DMS 273 treated with DMSO at 0.1 percent for 48 hours (cell line): ENCODE measurements around the gene TTLL10.
A peak's percentile ranks its signal among the peaks of the same experiment; 100 is the strongest.

Experiments used
- DNase-seq: peaks from one replicate; lab custom pipeline; 2025; lab: John Stamatoyannopoulos, UW

TTLL10 gene

DNA sequence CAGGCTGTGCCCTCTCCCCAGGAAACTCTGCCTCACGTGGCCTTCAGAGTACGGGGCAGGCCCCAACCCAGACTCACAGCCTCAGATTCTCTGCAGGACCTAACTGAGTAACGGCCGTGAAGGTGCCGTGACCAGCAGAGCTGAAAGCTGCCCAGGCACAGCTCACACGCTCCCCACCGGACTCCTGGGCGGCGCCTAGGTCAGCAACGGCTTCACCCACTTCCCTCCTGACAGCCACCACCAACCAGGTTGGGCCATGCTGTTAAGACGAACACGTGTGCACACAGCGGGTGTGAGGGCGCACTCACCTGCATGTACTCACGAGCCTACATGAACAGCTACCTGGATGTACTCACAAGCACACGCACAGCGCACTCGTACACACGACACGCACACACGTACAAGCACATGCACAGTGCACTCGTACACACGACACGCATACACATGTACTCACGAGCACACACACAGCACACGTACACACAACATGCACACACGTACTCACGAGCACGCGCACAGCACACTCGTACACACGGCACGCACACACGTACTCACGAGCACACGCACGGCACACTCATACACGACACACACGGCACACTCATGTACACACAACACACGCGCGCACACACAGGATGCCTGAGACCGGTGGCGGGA lies 49.0 kb downstream of the TTLL10 start:
- DNase-seq, result no peak

DNA sequence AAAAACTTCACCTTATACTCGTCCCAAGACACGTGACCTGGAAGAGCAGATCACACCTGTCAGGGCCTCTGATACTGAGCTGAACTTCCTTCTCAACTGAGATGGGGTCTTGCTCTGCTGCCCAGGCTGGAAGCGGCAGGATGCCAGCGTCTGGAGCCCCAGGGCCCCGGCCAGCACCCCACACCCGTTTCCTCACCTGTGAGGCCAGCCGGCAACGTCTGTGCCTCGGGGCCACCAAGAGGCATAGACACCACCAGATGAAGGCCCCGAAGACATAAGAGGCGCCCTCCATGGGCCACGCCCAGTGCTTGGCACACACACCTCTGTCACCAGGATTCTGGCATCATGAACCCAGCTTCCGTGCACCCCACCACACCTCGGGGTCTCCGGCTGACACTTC lies 49.6 kb downstream of the TTLL10 start:
- DNase-seq, result no peak

DNA sequence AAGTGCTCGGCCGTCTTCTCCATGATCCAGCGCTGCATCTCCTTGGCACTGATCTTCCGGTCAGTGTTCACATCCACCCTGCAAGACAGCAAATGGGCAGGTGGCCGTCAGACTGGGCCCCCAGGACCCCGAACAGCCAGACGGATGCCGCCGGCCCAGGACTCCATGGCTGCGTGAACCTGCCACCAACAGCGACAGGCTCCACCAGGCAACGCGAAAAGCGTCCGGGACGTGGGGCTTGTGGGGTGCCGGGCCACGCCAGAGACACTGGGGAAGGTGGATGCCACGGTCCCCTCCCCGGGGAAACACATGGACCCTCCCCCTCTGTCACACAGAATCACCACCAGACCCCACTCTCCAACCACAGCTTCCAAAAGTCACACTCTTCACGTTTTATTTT lies 50.2 kb downstream of the TTLL10 start:
- DNase-seq, result no peak

DNA sequence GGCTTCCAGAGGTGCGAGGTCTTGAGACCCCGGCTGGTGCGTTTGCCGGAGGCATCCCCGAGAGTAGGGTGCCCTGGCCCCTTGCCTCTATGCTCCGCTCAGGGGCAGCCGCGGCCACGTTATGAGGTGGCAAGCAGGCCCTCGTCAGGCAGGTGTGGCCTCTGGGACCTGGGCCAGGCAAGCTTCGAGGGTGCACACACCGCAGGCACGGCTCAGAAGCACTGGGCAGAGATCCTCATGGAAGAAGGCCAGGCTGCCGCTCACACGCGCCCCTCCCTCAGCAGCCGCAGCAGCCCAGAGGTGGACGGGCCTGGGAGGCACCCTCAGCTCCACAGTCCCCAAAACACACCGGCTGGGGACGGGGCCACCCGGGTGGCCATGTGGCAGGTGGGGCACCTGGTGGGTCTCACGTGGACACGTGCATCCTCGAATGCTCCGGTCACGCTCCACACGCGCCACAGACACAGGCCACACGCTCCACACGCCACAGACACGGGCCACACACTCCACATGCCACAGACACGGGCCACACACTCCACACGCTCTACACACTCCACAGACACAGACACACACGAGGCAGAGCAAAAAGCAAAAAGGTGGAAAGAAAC lies 51.7 kb downstream of the TTLL10 start:
- DNase-seq, result no peak

DNA sequence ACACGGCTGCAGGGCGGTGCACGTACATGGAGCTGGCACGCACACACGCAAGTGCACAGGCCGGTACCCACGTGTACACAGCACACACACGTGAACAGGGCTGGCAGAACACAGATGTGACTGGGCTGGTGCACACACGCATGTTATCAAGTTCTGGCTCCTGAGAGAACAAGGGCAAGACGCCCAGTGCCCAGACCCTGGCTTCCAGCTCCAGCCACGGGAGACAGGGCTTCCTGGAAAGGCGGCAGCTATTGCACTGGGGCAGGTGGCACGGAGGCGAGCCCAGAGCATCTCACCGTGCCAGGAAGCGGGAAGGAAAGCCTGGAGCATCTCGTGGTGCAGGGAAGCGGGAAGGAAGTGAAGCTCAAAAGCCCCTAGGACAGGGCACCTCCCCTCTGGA lies 52.2 kb downstream of the TTLL10 start:
- DNase-seq, result no peak

DNA sequence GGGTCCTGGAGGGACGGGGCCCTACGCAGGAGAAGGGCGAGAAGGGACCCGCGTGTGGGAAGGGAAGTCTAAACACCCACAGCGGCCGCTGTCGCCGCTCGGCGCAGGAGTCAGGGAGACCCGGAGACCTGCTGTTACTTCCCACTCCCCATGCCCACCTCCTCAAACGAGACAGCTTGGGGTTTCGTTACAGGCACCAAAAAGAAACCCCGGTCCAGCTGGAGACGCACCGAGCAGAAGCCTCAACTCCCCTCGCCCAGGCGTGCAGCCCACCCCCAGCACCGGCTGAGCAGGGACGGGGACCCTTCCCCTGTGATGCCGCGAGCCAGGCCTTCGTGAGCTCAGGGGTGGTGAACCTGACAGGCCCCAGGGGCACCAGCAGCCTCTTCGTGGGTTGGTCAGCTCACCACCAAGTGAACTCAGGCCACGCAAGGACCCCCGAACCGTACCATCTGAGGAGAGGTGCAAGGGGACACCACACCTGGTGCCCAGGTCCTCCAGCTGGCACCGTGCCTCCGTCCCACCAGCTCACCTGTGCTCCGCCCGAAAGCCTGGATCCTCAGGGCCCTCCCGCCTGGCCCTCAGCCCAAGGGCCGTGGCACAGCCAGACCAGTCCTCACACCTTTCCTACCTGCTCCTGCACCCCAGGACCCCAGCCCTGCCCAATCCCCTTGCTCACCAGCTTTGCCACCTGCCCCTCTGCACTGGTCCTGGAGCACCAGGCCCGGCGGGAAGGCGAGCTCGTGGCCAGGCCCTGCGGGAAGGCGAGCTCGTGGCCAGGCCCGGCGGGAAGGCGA lies 53.1 kb downstream of the TTLL10 start:
- DNase-seq, result no peak

DNA sequence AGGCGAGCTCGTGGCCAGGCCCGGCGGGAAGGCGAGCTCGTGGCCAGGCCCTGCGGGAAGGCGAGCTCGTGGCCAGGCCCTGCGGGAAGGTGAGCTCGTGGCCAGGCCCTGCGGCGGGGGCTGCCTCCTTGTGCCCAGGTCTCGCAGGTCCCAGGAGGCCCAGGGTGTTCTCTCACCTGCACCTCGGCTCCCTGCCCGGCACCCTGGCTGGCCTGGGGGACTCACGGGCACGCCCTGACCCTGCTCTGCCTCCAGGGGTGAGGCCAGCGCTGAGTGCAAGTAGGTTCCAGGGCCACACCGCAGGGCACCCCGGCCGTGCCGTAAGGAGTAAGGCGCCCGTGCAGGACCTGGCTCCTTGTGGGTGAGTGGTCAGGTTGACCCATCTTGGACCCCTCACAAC lies 53.7 kb downstream of the TTLL10 start:
- DNase-seq, result no peak

DNA sequence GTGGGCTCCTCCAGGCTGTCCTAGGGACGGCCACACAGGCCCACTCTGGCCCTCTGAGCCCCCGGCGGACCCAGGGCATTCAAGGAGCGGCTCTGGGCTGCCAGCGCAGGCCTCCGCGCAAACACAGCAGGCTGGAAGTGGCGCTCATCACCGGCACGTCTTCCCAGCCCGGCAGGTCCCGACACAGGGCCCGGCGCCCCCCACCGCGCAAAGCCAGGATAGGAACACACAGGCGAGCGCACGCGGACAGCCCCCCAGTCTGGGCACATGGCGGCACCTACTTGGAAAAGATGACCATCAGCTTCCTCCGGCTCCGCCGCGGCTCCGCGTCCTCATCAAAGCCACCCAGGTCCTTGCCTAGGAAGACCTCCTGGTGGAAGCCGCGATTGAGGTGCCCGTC lies 54.5 kb downstream of the TTLL10 start:
- no peak for DNase-seq

DNA sequence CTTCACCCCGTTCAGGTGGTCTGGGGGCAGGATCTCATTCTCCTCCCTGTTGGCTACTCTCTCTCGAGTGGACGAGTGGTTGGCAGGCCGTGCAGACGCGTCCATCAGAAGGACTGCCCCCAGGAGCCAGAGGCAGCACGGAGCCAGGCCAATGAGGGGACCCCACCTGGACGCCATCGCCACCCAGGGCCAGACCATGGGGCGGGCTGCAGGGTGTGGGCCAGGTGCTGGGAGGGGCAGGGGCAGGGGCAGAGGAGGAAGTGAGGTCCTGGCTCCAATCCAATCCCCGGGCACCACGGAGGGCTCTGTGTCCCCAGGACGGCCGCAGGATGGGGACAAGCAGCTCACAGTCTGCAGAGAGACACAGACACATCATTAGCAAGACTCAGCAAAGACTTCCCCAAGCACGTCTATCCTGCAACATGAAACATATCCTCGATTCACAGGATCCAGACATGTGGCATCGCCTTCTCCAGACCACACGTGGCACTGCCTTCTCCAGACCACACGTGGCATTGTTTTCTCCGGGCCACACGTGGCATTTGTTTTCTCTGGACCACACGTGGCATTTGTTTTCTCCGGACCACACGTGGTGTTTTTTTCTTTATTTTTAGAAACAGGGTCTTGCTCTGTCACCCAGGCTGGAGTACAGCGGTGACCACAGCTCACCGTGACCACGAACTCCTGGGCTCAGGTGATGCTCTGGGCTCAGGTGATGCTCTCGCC lies 55.1 kb downstream of the TTLL10 start:
- no peak for DNase-seq

DNA sequence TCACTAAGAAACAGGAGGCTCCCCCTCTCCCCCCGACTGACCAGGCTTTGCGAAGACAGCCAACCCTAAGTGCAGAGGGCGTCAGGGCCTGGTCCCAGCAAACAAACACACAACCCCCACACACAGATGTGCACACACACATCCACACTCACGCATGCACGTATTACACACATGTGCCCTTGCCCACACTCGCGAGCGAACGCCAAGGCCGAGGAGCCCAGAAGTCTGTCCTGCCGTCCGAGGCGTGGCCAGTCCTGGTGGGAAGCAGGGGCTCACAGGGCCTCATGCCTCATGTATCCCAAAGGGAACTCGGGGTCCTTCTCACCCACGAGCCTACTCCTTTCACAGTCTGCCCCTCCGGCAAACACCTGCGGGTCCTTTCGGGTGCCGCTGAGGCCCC lies 56.1 kb downstream of the TTLL10 start:
- no peak for DNase-seq

DNA sequence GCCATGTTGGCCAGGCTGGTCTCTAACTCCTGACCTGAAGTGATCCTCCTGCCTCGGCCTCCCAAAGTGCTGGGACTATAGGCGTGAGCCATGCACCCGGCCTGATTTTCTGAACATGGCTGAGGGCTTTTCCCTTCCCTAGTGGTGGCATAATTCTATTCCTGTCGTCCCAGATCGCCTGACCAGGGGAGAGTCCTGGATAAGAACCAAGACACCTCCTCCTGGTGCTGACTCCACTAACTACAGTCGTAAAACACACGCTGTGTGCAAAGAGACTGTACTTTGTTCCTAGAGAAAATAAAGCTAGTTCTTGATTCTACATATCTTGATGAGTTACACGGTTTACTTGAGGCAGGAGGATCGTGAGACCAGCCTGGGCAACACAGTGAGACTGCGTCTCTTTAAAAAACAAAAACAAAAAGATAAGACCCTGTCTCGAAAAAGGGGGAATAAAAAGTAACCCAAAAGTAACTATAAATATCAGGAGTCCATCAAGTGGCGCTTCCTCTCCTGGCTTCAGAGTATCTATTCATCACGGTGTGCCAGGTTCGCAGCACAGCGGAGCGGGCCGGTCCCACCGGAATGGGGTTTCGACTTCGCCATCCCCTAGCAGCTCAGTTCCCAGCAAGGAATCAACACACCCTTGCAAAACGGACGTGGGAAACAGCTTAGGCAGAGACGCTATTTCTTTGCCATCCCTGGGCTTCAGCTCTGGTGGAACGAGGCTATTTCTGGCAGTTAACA lies 57.1 kb downstream of the TTLL10 start:
- no peak for DNase-seq

DNA sequence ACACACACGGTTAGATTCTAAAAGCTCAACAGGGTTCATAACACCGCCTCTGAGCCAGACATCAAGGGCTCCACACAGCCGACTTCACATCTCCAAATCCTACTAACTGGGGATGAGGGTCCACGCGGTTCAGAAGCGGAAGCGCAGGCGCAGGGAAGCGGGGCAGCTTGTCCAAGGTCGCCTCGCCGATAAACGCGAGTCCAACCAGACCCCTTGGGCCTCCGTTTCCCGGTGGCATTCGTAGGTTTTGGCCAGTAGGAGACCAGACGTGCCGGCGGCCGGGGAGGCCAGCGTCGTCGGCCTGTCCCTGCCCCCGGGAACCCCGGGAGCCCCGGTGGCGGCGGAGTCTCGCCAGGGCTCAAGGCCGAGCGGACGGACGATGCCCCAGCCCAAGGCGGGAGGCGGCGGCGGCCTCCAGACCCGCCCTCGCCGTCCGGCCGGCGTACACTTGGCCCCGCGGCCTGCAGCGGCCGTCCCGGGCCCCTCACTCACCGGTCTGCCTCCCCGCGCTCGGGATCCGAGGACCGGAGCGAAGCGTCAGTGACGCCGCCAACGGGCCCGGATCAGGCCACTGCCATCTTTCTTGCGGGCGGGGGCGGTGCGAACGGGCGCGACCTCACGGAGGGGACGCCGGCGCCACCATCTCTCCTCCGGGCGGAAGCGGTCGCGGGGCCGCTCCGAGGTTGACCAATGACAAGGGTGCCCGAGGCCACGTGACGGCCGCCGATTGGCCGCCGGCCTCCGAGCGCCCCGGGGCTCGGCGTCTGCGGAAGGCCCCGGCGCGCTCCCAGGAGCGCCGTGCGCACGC lies 57.9 kb downstream of the TTLL10 start, which contains the start of gene SDF4:
TSS of gene SDF4 (minus strand) at position 602 of the 808 bp plus-strand sequence. CDS start 3,229 bp downstream, outside the sequence.
- peak; percentile 87 for DNase-seq

DNA sequence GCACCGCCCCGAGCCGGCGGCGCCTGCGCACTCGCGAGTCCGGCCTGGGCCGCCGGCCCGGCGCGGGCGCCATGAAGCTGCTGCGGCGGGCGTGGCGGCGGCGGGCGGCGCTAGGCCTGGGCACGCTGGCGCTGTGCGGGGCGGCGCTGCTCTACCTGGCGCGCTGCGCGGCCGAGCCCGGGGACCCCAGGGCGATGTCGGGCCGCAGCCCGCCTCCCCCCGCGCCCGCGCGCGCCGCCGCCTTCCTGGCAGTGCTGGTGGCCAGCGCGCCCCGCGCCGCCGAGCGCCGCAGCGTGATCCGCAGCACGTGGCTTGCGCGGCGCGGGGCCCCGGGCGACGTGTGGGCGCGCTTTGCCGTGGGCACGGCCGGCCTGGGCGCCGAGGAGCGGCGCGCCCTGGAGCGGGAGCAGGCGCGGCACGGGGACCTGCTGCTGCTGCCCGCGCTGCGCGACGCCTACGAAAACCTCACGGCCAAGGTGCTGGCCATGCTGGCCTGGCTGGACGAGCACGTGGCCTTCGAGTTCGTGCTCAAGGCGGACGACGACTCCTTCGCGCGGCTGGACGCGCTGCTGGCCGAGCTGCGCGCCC lies 58.6 kb downstream of the TTLL10 start, which contains the start of gene B3GALT6:
TSS of gene B3GALT6 (plus strand) at position 30 of the 588 bp plus-strand sequence. CDS start at position 72, 42 bp downstream.
- DNase-seq, result no peak

DNA sequence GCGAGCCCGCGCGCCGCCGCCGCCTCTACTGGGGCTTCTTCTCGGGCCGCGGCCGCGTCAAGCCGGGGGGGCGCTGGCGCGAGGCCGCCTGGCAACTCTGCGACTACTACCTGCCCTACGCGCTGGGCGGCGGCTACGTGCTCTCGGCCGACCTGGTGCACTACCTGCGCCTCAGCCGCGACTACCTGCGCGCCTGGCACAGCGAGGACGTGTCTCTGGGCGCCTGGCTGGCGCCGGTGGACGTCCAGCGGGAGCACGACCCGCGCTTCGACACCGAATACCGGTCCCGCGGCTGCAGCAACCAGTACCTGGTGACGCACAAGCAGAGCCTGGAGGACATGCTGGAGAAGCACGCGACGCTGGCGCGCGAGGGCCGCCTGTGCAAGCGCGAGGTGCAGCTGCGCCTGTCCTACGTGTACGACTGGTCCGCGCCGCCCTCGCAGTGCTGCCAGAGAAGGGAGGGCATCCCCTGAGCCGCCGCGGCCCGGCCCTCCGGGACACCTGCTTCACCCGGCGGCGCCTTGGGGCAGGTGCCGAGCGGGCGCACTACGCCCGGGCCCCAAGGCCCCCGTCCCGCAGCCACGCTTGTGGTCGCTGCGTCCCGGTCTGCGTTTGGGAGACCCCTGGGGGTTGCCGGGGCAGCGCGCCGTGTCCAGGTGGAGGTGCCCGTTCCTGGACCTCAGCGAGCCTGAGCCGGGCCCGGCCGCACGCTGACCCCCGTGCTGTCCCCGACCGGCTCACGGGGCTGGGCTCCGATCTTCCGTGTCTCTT lies 59.3 kb downstream of the TTLL10 start:
- no peak for DNase-seq

DNA sequence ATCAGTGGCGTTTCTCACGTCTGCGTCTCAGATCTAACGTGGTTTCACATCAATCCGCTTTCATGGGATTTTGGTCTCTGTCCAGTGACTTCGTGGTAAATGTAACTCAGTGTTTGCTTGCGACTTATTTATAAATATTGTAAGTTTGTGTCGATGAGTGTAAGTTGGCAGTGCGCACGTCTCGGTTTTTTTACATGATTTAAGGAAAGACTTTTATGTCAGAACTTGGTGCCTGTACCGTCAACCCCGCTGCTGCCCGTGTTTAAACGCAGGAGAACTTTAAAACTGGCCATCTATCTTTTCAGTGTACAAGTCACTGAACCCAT lies 59.9 kb downstream of the TTLL10 start:
- DNase-seq, result no peak

DNA sequence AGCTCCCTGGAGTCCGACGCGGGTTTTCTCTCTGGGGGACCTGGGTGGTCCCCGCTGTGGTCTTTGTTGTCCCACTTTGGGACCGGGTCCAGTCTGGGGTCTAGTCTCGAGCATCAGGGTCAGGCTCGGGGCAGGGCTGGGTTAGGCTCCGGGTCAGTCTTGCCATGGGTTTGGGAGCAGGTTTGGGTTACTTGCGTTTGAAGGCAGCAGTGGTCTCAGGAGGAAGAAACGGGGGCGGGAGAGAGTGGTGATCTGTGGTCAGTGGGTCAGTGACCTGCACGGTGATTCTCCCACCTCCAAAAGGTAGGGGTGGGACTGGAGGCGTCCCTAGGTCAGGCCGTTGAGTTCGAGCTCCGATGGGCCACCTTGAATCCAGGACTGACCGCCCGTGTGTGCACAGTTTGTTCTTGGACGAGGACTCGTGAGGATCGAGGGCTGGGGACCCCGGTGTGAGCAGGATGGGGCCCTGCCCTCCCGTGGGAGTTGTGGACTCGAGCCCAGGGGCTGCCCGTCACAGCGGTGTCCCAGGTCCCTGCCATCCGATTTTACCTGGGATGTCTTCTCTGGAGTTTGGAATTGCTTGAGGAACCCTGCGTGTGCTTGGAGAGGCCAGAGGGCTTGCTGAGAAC lies 60.6 kb downstream of the TTLL10 start:
- no peak for DNase-seq

DNA sequence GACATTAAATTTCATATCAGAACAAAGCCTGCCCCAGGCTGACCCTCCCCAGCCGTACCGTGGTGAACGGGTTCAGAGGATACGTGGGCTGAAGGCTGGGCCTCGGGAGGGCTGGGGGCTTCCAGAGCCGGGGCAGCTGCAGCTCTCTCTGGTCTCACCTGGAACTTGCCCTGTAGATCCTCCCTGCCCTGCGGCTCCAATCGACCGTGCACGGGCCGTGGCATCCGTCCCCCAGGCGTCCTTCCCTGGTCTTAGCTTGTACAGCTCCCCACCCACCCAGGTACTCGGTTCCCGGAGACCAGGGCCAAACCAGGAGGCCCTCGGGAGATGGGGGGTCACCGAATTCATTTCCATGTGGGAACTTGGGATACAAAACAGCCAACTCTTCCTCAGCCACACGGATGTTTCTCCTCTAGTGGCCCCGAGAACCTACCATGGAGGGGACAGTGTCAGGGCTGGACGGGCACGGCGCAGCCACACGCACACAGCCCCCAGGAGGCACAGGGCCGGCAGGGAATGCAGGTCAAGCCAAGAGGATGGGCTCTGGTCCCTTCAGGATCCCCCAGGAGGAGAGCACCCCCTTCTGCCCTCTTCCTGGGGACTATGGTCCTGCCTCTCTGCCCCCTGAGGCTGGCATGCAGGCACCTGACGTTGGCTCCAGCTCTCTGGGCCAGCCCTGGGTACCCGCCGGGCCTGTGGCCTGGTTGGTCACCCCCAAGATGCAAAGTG lies 61.5 kb downstream of the TTLL10 start:
- DNase-seq, result no peak

DNA sequence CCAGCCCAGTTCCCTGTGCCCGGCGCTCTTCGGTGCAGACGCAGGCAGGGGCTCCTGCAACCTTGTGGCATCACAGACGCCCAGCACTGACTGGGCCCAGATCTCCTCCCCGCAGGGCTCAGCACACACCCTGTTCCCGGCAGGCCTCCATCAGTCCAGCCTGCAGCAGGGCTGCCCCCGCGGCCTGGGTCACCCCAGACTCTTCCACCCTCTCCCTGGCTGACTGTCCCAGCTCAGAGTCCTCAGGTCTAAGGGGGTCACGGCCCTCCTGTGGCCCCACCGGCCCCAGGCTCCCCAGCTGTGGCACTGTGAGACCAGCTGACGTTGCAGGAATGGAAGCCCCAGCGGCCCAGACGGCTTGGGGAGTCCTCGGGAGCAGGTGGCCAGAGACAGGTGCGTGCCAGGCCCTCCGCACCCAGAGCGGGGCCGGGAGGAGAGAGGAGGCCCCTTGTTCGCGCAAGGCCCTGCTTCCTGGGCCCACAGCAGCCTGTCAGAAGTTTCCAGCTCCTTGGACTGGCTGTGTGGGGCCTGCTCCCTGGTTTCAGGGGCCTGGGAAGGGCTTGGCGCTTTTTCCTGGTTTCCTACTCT lies 62.6 kb downstream of the TTLL10 start:
- no peak for DNase-seq
